Measurements from ENCODE around the gene EIF2AK3.
A peak's percentile ranks its signal among the peaks of the same experiment; 100 is the strongest.
"Not testable (repeated sequence)": the region's sequence is repeated elsewhere in the genome, so short reads cannot be mapped to it uniquely, and the experiment has no call there.

The EIF2AK3 gene
- 61.9 to 80.6 (median 63.8) reads per million in 3 experiments for total RNA-seq

DNA sequence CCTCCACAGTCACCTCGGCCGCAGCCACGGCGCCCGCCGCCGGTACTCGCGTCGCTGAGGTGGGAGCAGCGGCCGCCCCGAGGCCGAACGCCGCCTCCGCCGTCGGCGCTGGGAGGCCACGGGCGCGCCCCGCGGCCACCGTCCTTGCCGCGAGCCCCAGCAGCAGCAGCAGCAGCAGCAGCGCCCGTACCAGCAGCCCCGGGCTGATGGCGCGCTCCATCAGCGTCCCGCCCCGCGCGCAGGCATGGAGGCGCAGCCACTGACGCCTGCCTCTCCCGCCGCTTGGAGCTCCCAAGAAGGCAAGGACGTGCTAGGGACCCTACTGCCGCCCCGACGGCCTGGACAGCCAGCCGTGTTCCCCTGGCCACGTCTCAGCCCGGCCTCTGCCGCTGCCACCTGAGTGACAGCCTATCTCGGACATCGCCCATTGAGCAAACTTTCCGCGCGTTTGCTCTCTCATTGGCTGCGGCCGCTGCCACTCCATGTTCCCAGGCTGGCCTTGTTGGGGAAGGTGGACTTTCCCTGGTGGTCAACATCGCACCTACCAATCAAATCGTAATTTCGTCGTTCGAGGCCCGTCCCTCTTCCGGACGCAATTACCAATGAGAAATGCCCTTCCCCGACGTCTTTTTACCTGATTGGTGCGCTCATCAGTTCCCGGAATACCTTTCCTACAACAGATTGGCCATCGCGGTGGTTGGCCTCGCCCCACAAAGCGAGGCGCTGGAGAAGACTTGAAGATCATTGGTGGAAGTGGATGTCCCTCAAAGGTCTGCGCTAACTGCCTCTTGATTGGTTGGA, at the start of gene EIF2AK3:
Gene EIF2AK3, minus strand, starts transcription at position 410 of the 801 bp plus-strand sequence. Its CDS starts 190 bp downstream, at position 220.
- peak; percentile 98 for DNase-seq

DNA sequence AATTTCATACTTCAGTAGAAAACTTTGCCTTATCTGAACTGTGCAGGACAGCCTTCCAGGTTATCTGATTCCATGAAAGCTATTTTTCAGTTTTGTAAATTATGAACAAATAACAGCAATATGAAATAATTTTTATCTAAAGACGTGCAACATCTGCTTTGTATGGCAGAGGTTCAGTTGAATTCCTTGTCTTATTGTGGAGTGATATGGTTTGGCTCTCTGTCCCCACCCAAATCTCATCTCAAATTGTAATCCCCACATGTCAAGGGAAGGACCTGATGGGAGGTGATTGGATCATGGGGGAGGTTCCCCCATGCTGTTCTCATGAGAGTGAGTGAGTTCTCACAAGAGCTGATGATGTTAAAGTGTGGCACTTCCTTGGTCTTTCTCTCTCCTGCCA, 46.1 kb upstream of the EIF2AK3 start:
- no peak for DNase-seq

DNA sequence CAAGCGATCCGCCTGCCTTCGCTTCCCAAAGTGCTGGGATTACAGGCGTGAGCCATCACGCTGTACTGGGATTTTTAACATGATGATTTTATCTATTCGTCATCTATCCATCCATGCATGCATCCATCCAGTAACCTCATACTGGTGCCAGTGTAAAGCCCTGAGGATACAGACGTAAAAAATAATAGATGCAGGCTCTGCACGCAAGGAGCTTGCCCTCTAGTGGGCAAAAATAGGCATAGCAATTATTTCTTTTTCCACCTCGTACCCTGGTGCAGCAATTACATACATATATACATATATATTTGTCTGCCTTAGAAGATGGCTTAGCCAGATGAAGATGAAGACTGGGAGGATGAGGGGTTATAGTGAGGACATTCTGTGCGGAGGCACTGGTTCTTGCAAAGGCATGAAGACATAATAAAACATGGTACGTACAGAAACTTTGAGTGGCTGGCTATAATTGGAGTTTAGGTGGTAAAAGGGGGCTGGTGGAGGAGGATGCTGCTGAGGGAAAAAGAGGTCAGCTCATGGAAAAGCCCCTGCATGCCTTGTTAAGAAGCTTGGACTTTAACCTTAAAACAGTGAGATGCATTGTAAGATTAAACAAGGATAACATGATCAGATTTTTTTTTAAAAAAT, 44.6 kb upstream of the EIF2AK3 start:
- peak; percentile 24 for DNase-seq

DNA sequence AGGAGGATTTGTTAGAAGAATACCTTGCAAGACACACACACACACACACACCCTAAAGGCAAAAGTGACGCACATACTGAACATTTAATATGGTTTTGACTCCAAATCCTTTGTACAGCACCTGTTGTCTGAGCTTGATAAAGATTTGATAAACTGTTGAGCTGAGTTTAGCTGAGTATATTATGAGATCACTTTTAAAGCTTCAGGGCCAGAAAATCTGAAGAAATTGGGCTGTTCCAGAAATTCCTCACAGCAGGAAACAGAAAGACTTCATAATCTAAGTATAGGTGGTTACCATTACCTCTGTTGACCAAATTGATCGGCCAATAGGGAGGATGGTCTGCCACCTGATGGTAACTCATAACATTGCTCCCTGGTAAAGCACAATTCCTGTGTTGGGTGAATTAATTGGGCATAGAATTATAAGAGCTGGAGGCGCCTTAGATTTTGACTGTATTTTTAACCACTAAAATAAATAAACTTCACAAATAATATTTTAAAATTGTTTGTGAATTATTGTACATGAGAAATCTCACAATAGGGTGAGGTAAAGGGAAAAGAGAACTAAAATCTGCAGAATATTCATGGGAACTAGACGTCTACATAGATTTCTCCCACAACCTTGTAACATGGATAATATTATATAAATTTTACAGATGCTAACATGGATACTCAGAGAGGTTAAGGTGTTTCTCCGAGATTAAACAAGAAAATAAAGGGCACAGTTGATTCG, 42.4 kb upstream of the EIF2AK3 start:
- no peak for DNase-seq

DNA sequence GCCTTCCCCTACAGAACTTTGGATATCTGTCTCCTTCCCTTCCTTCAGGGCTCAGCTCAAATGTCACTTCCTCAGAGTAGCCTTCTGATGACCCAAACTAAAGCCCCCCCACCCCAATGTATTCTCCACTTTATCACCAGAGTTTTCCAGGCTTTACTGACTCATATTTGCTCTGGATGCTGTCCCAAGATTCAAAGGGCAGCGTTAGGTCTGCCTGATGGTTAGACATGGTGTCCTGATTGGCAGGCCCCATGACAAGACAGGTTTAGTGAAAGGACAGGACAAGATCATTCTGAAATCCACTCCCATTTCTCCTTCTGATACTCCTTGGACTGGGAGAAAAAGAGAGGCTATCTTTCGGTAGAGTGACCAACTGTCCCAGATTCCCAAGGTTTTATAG, 41.6 kb upstream of the EIF2AK3 start:
- no peak for DNase-seq

DNA sequence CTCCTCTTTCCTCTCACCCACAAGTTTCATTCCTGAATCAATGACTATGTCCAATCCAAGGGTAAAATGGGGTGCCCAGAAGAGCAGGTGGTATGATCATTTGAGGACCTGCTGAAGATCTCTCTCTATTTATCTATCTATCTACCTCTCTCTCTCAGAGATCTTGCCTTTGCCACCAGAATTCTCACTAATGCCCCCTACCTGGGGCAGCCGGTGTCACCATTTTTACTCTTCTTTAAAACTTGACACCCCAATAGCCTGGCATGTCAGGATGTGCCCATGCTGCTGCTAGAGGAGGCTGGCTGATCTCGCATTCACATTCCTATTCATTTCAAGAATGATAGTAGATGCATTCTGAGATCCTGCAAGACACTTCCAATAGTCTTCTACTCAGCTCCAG, 40.0 kb upstream of the EIF2AK3 start:
- no peak for DNase-seq

DNA sequence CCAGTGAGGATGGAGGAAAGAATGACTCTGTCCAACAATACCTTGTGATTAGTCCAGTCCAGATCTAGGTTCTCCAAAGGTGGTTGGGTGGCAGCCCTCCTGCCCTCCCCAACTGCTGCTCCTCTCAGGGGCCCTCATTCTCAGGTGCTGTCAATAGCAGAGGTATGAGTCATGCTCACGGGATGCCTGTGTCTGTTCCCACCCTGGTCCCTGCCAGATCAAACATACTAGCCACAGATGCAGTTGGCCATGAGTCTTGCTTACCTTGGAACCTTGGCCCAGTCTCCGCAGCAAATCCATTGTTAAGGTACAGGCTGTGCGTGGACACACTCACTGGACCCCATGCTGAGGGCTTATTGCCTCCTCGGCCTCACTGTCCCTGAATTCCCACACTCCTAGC, 39.3 kb upstream of the EIF2AK3 start:
- no peak for DNase-seq

DNA sequence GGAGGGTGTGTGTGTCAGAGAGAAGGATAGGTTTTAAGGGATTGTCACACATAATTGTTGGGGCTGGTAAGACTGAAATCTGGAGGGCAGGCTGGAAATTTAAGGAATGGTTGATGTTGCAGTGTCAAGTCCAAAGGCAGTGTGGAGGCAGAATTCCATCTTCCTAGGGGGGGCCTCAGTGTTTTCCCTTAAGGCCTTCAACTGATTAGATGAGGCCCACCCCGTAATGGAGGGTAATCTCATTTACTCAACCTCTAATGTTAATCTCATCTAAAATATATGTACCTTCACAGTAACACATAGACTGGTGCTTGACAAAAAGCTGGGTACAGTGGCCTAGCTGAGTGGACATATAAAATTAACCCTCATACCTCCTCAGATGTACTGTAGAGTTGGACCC, 33.4 kb upstream of the EIF2AK3 start:
- DNase-seq: no peak

DNA sequence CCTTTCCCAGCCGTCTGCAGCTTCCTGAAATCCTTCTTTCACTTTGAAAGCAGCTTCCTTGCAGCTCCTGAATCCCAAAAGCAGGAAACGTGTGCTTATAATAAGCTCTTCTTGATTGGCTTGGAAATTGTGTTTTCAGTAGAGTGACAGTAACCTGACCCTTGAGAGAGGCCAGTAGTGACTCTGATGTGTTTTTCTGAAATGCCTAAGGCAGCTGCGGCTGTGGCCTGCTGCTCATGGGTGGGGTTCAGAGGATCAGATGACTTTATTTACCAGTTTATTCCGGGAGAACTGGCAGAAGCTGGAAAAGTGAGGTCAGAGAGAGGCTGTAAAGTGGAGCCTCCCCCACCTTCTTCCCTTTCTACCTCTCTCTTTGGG, 32.3 kb upstream of the EIF2AK3 start:
- no peak for DNase-seq

DNA sequence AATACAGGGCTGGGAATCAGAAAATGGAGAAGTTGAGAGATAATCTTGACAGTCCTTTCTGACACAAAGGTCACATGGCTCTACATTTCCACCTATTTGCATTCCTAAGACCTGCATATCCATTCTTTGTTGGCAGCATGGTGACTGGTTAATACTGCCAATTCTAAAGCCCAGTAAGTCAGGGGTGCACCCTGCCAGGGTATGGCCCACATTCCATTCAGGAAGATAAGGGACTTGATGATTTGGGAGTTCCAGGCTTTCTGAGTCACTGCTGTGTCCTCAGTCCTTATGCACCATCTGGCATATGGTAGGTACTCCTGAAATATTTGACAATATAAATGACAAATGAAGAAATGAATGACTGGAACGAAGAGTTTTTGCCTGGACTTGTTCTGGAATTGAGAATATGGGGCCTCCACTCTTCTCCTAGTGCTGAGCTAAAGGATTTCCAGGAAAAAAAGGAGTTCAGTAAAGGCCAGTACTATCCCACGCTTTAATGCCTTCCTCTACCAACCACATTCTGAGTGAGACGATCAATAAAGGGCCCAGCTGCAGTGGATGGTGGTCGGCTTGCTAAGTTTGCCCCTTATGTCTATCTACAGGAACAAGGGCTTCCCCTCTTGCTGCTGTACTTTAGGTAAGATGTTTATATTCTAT, 31.7 kb upstream of the EIF2AK3 start:
- DNase-seq: no peak

DNA sequence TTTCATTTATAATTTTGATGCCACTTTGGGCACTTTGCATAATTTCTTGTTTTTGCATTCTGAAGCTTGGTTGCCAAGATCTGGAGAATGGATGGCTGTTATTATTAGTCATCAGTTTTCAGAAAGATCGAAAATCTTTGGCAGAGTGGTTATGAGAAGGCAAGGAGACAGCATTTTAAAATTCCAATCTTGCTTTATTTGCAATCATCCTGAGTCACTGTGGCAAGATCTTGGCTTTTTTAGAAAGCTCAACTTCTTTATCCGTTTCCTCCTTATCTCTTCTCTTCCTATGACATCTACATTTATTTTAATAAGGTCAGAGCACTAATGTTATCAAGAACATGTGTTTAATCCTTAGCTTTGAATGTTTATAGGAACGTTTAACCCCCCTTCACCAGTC, 31.1 kb upstream of the EIF2AK3 start:
- DNase-seq: no peak

DNA sequence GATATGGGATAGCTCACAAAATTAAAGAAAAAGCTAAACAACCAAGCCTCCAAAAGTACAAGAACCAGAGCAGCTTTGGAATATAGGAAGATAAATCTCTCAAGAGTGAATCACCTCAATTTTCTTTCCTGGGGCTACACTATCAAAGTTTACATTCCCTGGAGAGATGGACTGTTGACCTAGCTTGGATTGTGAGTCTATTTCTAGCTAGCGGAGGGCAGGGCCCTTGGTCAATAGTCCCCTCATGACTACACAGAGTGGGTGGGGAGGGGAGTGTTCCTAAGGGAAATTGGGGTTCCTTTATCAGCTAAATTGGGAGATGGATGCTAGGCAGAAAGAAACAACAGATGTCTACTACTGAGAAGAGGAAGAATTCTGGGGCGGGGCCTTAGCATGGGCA, 29.9 kb upstream of the EIF2AK3 start:
- DNase-seq: no peak

DNA sequence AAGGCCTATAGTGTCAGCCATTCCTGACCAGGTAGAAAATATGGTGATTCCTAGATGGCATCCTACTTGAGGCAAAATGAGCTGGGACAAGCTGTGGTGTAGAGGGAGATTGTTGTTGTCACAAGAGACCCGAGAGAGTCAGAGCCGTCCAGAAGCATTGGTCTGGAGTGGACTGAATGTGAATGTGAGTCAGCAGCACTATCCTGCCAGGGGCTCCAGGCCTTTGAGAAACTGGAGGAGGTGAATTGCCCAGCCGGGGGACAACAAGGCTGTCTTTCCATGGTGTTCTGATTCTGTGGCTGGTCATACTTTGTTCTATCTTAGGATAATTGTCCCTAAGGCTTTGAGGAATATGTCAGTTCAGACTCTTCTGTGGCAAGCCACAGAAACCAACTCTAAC, 29.4 kb upstream of the EIF2AK3 start:
- DNase-seq: no peak

DNA sequence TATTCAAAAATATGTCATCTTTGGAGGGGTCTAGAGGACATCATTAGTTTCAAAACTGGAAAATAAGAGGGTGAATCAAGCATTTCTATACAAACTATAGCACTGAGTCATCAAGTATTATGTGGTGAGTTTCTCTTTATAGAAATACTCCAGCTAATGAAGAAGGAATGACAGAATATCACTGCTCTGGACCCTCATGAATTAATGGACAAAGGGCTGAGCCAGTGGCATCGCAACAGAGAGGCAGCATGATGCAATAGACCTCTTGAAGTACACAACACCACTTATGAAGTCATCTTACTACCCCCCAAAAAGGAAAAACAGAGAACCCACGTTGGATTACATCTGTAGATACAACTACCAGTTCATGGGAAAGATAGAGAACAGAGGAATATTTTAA, 27.4 kb upstream of the EIF2AK3 start:
- DNase-seq: no peak

DNA sequence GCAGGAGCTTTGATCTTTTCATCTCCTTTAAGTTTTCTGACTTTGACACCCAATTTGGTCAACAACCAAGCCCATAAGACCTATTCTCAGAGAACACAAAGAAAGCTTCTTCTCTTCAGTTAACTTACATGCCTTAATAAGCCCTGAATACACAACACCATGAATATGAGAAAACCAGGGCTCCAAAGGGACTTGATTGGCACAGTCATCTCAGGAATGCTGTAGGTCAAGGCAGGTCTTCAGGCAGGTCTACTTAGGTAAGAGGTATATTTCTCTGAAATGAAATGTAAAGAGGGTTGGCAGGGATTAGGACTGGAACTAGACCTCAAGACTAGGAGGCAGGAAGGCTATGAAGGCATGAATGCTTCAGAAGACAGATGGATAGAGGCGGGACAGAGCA, 24.4 kb upstream of the EIF2AK3 start:
- no peak for DNase-seq

DNA sequence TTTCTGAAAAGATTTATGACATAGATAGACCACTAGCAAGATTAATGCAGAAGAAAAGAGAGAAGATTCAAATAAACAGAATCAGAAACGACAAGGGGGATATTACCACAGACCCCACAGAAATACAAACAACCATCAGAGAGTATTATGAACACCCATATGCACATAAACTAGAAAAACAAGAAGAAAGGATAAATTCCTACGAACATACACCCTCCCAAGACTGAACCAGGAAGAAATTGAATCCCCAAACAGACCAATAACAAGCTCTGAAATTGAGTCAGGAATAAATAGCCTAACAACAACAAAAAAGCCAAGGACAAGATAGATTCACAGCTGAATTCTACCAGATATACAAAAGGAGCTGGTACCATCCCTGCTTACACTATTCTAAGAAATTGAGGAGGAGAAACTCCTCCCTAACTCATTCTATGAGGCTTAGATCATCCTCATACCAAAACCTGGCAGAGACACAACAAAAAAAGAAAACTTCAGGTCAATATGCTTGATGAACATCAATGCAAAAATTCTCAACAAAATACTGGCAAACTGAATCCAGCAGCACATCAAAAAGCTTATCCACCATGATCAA, 18.1 kb upstream of the EIF2AK3 start:
- not testable (repeated sequence) for DNase-seq

DNA sequence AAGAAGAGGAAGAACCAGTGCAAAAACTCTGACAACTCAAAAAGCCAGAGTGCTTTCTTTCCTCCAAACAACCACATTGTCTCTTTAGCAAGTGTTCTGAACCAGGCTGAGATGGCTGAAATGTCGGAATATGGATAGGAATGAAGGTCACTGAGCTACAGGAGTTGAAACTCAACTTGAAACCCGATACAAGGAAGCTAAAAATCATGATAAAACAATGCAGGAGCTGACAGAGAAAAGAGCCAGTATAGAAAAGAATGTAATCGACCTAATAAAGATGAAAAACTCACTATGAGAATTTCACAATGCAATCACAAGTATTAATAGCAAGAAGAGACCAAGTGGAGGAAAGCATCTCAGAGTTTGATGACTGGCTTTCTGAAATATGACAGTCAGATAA, 15.0 kb upstream of the EIF2AK3 start:
- DNase-seq: no peak

DNA sequence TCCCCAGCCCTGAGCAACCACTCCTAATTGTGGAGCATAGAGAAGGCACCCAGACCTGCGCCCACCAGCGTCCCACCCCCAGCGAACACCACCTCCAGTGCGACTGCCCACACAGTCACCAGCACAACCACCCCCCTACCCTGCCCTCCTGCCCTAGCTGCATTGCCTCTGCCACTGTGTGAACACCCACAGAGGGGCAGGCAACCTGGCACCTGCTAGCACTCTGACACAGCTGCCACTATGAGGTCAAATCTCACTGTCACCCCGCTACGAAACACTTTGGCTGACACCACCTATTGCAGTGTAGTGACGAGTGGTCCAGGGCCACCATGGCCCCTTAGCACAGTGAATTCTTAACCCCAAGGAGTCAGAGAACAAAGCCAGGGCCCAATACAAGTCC, 14.1 kb upstream of the EIF2AK3 start:
- no peak for DNase-seq

DNA sequence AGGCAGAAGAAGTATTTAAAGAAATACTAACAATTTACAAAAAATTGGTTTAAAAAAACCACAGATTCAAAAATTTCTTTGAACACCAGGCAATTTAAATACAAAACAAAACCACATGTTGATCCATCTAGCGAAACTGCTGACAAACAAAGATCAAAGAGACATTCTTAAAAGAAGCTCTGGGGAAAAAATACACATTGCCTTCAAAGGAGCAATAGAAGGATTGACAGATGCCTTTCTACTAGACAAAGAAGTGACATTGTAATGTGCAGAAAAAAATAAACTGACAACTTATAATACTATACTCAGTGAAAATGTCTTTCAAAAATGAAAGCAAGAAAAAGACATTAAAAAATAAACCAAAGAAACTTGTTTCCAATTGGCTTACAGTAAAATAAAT, 12.6 kb upstream of the EIF2AK3 start:
- DNase-seq: no peak

DNA sequence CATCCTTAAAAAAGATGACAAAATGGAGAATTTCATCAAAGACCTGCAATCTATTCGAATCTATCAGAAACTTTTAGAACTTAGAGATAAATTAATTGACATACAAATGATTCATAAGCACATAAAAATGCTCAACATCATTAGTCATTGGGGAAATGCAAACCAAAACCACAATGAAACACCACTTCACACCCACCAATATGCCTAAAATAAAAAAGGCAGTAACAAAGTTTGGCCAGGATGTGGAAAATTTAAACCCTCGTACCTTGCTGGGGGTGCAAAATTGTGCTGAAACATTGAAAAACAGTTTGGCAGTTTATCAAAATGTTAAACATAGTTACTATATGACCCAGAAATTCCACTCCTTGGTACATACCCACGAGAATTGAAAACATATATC, 11.5 kb upstream of the EIF2AK3 start:
- DNase-seq: no peak

DNA sequence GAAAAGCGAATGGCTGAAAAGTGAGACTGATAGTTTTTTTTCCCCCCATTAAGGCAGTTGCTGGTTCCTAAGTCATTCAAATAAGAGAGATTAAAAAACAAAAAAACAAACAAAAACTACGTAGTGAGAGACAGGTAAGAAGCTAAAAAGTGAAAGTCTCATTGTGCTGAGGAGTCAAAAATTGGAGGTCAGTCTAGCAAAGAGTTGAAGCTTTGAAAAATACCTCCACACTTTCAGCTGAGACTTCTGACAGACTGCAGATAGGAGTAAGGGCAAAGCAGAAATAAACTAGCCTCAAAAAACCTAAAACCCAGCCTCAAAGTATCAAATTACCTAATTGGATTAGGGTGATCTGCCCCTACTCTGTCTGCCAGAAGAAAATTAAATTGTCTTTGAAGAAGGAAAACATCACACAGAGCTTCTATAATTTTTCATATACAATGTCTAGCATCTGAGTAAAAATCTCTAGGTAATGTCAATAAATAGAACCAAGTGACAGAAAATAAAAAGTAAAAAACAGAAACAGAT, 10.9 kb upstream of the EIF2AK3 start:
- DNase-seq: no peak

DNA sequence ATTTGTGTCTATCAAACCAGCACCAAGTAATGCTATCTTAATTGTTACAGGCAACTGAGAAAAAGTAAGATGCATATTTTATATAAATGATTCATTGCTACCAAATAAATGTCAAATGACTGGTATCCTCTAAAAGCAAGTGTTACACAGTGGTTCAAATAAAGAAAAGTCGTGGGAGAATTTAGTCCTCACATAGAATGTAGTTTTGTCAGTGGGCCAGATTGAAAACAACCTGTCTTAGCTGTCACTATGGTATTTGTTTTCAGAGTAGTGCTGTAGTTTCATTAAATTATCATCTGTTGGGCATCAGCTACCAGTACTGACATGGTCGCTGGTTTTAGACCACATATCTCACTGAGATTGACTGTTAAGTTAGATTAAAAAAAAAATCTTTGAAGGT, 10.2 kb upstream of the EIF2AK3 start:
- DNase-seq: no peak

DNA sequence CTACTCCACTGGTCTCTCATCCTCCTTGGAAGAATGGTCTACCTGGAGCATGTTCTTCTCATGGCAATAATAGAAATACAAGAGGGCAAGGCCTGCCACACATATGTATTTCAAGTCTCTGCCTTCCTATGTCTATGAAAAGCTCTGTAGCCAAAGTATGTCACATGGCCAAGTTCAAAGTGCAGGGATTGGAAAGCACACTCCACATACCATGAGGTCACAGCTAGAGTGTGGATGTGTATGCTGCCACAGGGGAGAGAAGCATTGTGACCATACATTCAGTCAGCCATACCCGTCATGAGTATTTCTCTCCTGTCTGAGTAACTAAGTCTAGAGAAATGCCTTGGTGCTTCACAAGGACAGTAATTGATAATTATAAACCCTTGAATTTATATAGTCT, 8.8 kb upstream of the EIF2AK3 start:
- DNase-seq: no peak
